ENCODE results near the gene GTPBP1. TPM values are rescaled to one million over a fixed set of nuclear protein-coding genes. Genes with fewer than 3 reads are reported as not detected.

Gene GTPBP1
- total and polyA plus RNA-seq, 2 of the 4 experiments (the other 2 are of a cell fraction), result 12.4 to 29.5 TPM

- peak within 1 kb of the TSS; percentile 95 for H4K91ac ChIP-seq (ENCODE audit: insufficient read depth, low read depth, low read length)
- peak within 1 kb of the TSS; percentile 92 for H3K14ac ChIP-seq (replicated peaks; ENCODE audit: low read depth, low read length)
- 0 out of 2 replicates have a peak within 1 kb of the TSS, but pooled peaks have one; percentile 27 for H2BK20ac ChIP-seq (ENCODE audit: low read depth, low read length)
- peak within 1 kb of the TSS; percentile 84 for H3K18ac ChIP-seq (ENCODE audit: low read depth, low read length)
- H4K8ac ChIP-seq (ENCODE audit: low read depth in 2 of 2, low read length in 2 of 2), result peak within 1 kb of the TSS; percentile 92 to 96
- intact Hi-C loops (cut with micrococcal nuclease) (loop anchor here (10.0 kb wide), 1 partner anchor 646 kb away; the partner anchor contains the start of gene PICK1), in situ Hi-C loops (cut with MboI; ENCODE audit: low sequenced_read_pairs) (no loop called here), dilution Hi-C loops (cut with HindIII; ENCODE audit: low sequenced_read_pairs, unreplicated experiment) (no loop called here)
- H3K23ac ChIP-seq (ENCODE audit: low read depth, low read length), result peak within 1 kb of the TSS; percentile 80
- peak within 1 kb of the TSS; percentile 97 for H3K27ac ChIP-seq (ENCODE audit: insufficient read depth, low read length)
- peak within 1 kb of the TSS; percentile 99 for H3K9ac ChIP-seq (ENCODE audit: low read depth, low read length)
- DNase-seq (peak; percentile 95), ATAC-seq (ENCODE audit: low read depth) (peak; percentile 30)
- H2BK15ac ChIP-seq (ENCODE audit: low read depth, low read length), result peak within 1 kb of the TSS; percentile 34; the same call in 1 of the 3 replicates
- H4K5ac ChIP-seq (ENCODE audit: low read depth, low read length), result peak within 1 kb of the TSS; percentile 71
- ChIA-PET POLR2A (ENCODE audit: unreplicated experiment) (no interaction called here), CTCF (no interaction called here)
- peak within 1 kb of the TSS; percentile 92 for H3K4ac ChIP-seq (ENCODE audit: low read depth, low read length)
- H2BK5ac ChIP-seq (ENCODE audit: low read depth, low read length, poor library complexity, severe bottlenecking), result peak within 1 kb of the TSS; percentile 88
- H3K9me3 ChIP-seq (ENCODE audit: control insufficient read depth, insufficient read depth, low read length), result no peaks in the 10 kb centered on the region
- H3K4me1 ChIP-seq (ENCODE audit: control insufficient read depth, insufficient read depth, low read length), result peaks cover 13% of the 10 kb centered on the region
- H3K27me3 ChIP-seq (ENCODE audit: control insufficient read depth, insufficient read depth, low read length), result no peaks in the 10 kb centered on the region
- peak within 1 kb of the TSS; percentile 100 for H2AK5ac ChIP-seq (ENCODE audit: low read depth, low read length)
- WGBS, 2 experiments (ENCODE audit: extremely low coverage in 2 of 2, insufficient read length in 1 of 2), result 0% methylated on average over 7 of the region's 94 CpGs; no CpG with 5 or more reads in 1 of the 2 experiments
- TF ChIP-seq BHLHE40 (IDR thresholded peaks at IDR 0.05; ENCODE audit: low read depth, low read length) (peak; percentile 91), FOS (IDR thresholded peaks at IDR 0.05; ENCODE audit: low read depth, low read length) (peak; percentile 32; the same call in 1 of the 2 replicates), POLR2A (IDR thresholded peaks at IDR 0.05; ENCODE audit: low read depth, low read length) (peak; percentile 84), CEBPB (IDR thresholded peaks at IDR 0.05; ENCODE audit: low read depth, low read length) (peak; percentile 72), USF2 (IDR thresholded peaks at IDR 0.05; ENCODE audit: low read depth, low read length) (peak; percentile 73), MAFK (IDR thresholded peaks at IDR 0.05; ENCODE audit: low read depth, low read length) (no peak), MAZ (IDR thresholded peaks at IDR 0.05; ENCODE audit: borderline replicate concordance, low read depth, low read length) (peak; percentile 97), MXI1 (IDR thresholded peaks at IDR 0.05; ENCODE audit: borderline replicate concordance, low read depth, low read length) (peak; percentile 75; the same call in 1 of the 2 replicates), CTCF (conservative IDR thresholded peaks at IDR 0.05; ENCODE audit: low read depth, low read length) (no peak; the same call in 1 of the 2 replicates)
- peaks cover 16 to 45% of the 10 kb centered on the region in 2 experiments for H3K79me1 ChIP-seq (ENCODE audit: low read depth in 1 of 2, low read length in 2 of 2)
- no TSS peak for BruUV-seq (replicated peaks)
- H2BK120ac ChIP-seq (ENCODE audit: low read depth, low read length), result peak within 1 kb of the TSS; percentile 49
- peaks cover 13% of the 10 kb centered on the region; the same call in 1 of the 2 replicates for H4K20me1 ChIP-seq (ENCODE audit: insufficient read depth, low read length)
- H3K56ac ChIP-seq (ENCODE audit: extremely low read depth, insufficient read depth, low read length), result peak within 1 kb of the TSS; percentile 93
- peak within 1 kb of the TSS; percentile 98 for H2AFZ ChIP-seq (replicated peaks; ENCODE audit: low read length, poor library complexity)
- no peaks in the 10 kb centered on the region; the same call in 1 of the 2 replicates for H3K36me3 ChIP-seq (ENCODE audit: control insufficient read depth, insufficient read depth, low read length)
- peak within 1 kb of the TSS; percentile 100 for H3K4me2 ChIP-seq (ENCODE audit: low read depth, low read length)
- peak within 1 kb of the TSS; percentile 96 for H3K4me3 ChIP-seq (ENCODE audit: insufficient read depth, low read depth, low read length)
- H2AK9ac ChIP-seq (replicated peaks; ENCODE audit: low read depth, low read length, poor library complexity), result peak within 1 kb of the TSS; percentile 98
- H3K9me1 ChIP-seq (ENCODE audit: insufficient read depth, low read length), result peaks cover 22% of the 10 kb centered on the region
Observed at GRCh38 chr22:38700789-38701628, 4.7 kb upstream of the GTPBP1 start, which contains the start of gene JOSD1. Gene JOSD1 (minus strand): TSS chr22:38700943. CDS start chr22:38699987, 956 bp downstream.

All from IMR-90 (cell line).